Measurements from ENCODE around the gene FURIN.
"Not testable (repeated sequence)": the region's sequence is repeated elsewhere in the genome, so short reads cannot be mapped to it uniquely, and the experiment has no call there.

Gene FURIN

GRCh38 chr15:90840954-90841353 is 27.4 kb upstream of the FURIN start:
- in situ Hi-C loops (cut with MboI; ENCODE audit: low sequenced_read_pairs) = no loop called here

- in situ Hi-C loops (cut with MboI; ENCODE audit: low sequenced_read_pairs) = no loop called here
These were observed 23.7 kb upstream of the FURIN start for GRCh38 chr15:90844696-90845095.

GRCh38 chr15:90845201-90845949 is 23.0 kb upstream of the FURIN start:
- in situ Hi-C loops (cut with MboI; ENCODE audit: low sequenced_read_pairs) = no loop called here

- in situ Hi-C loops (cut with MboI; ENCODE audit: low sequenced_read_pairs) = not testable (repeated sequence)
These were observed 19.0 kb upstream of the FURIN start for GRCh38 chr15:90849424-90849823.

- in situ Hi-C loops (cut with MboI; ENCODE audit: low sequenced_read_pairs) = no loop called here
These were observed 17.3 kb upstream of the FURIN start for GRCh38 chr15:90851114-90851513.

- in situ Hi-C loops (cut with MboI; ENCODE audit: low sequenced_read_pairs) = no loop called here
These were observed 16.4 kb upstream of the FURIN start for GRCh38 chr15:90851940-90852339.

- in situ Hi-C loops (cut with MboI; ENCODE audit: low sequenced_read_pairs) = no loop called here
These were observed 13.2 kb upstream of the FURIN start for GRCh38 chr15:90855139-90855538.

- in situ Hi-C loops (cut with MboI; ENCODE audit: low sequenced_read_pairs) = no loop called here
These were observed 11.1 kb upstream of the FURIN start for GRCh38 chr15:90857337-90857736.

GRCh38 chr15:90857883-90858443 is 10.4 kb upstream of the FURIN start:
- in situ Hi-C loops (cut with MboI; ENCODE audit: low sequenced_read_pairs) = no loop called here

GRCh38 chr15:90859234-90860131 is 8.9 kb upstream of the FURIN start:
- in situ Hi-C loops (cut with MboI; ENCODE audit: low sequenced_read_pairs) = no loop called here

GRCh38 chr15:90860450-90860849 is 7.9 kb upstream of the FURIN start:
- in situ Hi-C loops (cut with MboI; ENCODE audit: low sequenced_read_pairs) = no loop called here

GRCh38 chr15:90860942-90861675 is 7.3 kb upstream of the FURIN start:
- in situ Hi-C loops (cut with MboI; ENCODE audit: low sequenced_read_pairs) = no loop called here

- in situ Hi-C loops (cut with MboI; ENCODE audit: low sequenced_read_pairs) = no loop called here
These were observed 5.9 kb upstream of the FURIN start for GRCh38 chr15:90862487-90862886.

GRCh38 chr15:90862964-90863778 is 5.2 kb upstream of the FURIN start:
- in situ Hi-C loops (cut with MboI; ENCODE audit: low sequenced_read_pairs) = no loop called here

GRCh38 chr15:90863987-90864386 is 4.4 kb upstream of the FURIN start:
- in situ Hi-C loops (cut with MboI; ENCODE audit: low sequenced_read_pairs) = no loop called here

GRCh38 chr15:90864507-90864906 is 3.9 kb upstream of the FURIN start:
- in situ Hi-C loops (cut with MboI; ENCODE audit: low sequenced_read_pairs) = no loop called here

GRCh38 chr15:90865702-90866101 is 2.7 kb upstream of the FURIN start:
- in situ Hi-C loops (cut with MboI; ENCODE audit: low sequenced_read_pairs) = no loop called here

- in situ Hi-C loops (cut with MboI; ENCODE audit: low sequenced_read_pairs) = no loop called here
These were observed 2.1 kb upstream of the FURIN start for GRCh38 chr15:90866161-90866715.

GRCh38 chr15:90866800-90867199 is 1.6 kb upstream of the FURIN start:
- in situ Hi-C loops (cut with MboI; ENCODE audit: low sequenced_read_pairs) = no loop called here

GRCh38 chr15:90869140-90869541 is 753 bp downstream of the FURIN start:
- in situ Hi-C loops (cut with MboI; ENCODE audit: low sequenced_read_pairs) = no loop called here
